H1 (cell line): ENCODE measurements around the gene RPSA. TPM values are rescaled to one million over a fixed set of nuclear protein-coding genes. Genes with fewer than 3 reads are reported as not detected.

Experiments used
- CTCF ChIA-PET: fragments of 300-600 bp; sonication (Branson Sonifier 250); formaldehyde crosslinking; loops from one replicate; lab custom pipeline; 2021; ENCODE audit not compliant: partially characterized antibody; lab: Charles Lee
- POLR2A ChIA-PET: fragments of 300-600 bp; sonication (Branson Sonifier 250); formaldehyde crosslinking; loops from one replicate; lab custom pipeline; 2021; ENCODE audit warnings: inconsistent platforms; ENCODE audit not compliant: partially characterized antibody; lab: Charles Lee
- DNase-seq, 2 experiments: peaks; one replicate each; pipeline versions ENCODE4 v3.0.0 to v3.0.0-alpha.2; 2010 to 2022; ENCODE audit warnings: low spot score in 2 of 2, low read depth in 1 of 2, mixed read lengths in 1 of 2
- FAIRE-seq: peaks from 2 replicates; lab custom pipeline; 2011; peaks lifted over from hg19 to GRCh38; lab: Jason Lieb, UNC
- H2AFZ ChIP-seq: 2 replicates; pipeline ENCODE4 v1.8.1; 2012; ENCODE audit warnings: low read length, inconsistent platforms
- H2AK5ac ChIP-seq: 2 replicates; pipeline ENCODE4 v1.6.1; 2013; ENCODE audit warnings: low read depth, low read length
- H2BK120ac ChIP-seq: replicated peaks from 2 replicates; pipeline ENCODE3; 2013; ENCODE audit warnings: low read depth, low read length, inconsistent platforms
- H2BK12ac ChIP-seq: 2 replicates; pipeline ENCODE4 v1.6.1; 2013; ENCODE audit warnings: low read depth, low read length
- H2BK15ac ChIP-seq: 2 replicates; pipeline ENCODE4 v1.6.1; 2013; ENCODE audit warnings: low read length
- H2BK20ac ChIP-seq: 2 replicates; pipeline ENCODE4 v1.6.1; 2013; ENCODE audit warnings: low read length
- H2BK5ac ChIP-seq: 2 replicates; pipeline ENCODE4 v1.6.1; 2013; ENCODE audit warnings: low read depth, low read length
- H3K14ac ChIP-seq: 2 replicates; pipeline ENCODE4 v1.6.1; 2013; ENCODE audit warnings: inconsistent platforms; ENCODE audit not compliant: insufficient read length
- H3K18ac ChIP-seq: 2 replicates; pipeline ENCODE4 v1.6.1; 2013; ENCODE audit warnings: low read length; ENCODE audit errors: extremely low read depth
- H3K23ac ChIP-seq: 2 replicates; pipeline ENCODE4 v1.6.1; 2013; ENCODE audit warnings: inconsistent platforms; ENCODE audit not compliant: insufficient read length
- H3K23me2 ChIP-seq: 2 replicates; pipeline ENCODE4 v1.6.1; 2013; ENCODE audit warnings: low read depth, low read length
- H3K27ac ChIP-seq: 2 replicates; pipeline ENCODE4 v1.6.1; 2011; ENCODE audit warnings: low read depth, low read length, inconsistent platforms
- H3K27me3 ChIP-seq, 4 experiments: replicated peaks in 1 of 4; 1 replicate in 1 of 4; 2 replicates in 3 of 4; pipeline versions ENCODE4 v1.6.1 to v1.8.1; 2011 to 2013; ENCODE audit warnings: low read length in 3 of 4, mild to moderate bottlenecking in 3 of 4, inconsistent platforms in 2 of 4, mixed read lengths in 2 of 4, moderate library complexity in 1 of 4; ENCODE audit not compliant: control insufficient read depth in 3 of 4, insufficient read depth in 3 of 4; ENCODE audit errors: extremely low read depth in 1 of 4
- H3K36me3 ChIP-seq, 4 experiments: 2 replicates each; pipeline versions ENCODE4 v1.6.1 to v1.8.1; 2011 to 2013; ENCODE audit warnings: mild to moderate bottlenecking in 4 of 4, low read length in 3 of 4, moderate library complexity in 2 of 4, control low read depth in 1 of 4, inconsistent platforms in 1 of 4; ENCODE audit not compliant: insufficient read depth in 4 of 4, control insufficient read depth in 2 of 4
- H3K4ac ChIP-seq: replicated peaks from 2 replicates; pipeline ENCODE3; 2013; ENCODE audit warnings: low read length, low read depth, mixed read lengths, inconsistent platforms; ENCODE audit not compliant: insufficient read length
- H3K4me1 ChIP-seq, 4 experiments: replicated peaks in 1 of 4; 1 replicate in 1 of 4; 2 replicates in 3 of 4; pipeline versions ENCODE4 v1.6.1 to v1.8.1; 2011 to 2013; ENCODE audit warnings: low read length in 3 of 4, inconsistent platforms in 2 of 4, mixed read lengths in 1 of 4; ENCODE audit not compliant: insufficient read depth in 4 of 4, control insufficient read depth in 3 of 4
- H3K4me2 ChIP-seq, 2 experiments: 2 replicates each; pipeline versions ENCODE4 v1.6.1 to v1.8.1; 2011 to 2013; ENCODE audit warnings: low read depth in 2 of 2, low read length in 2 of 2, control low read depth in 1 of 2, inconsistent platforms in 1 of 2, mild to moderate bottlenecking in 1 of 2; ENCODE audit not compliant: insufficient read depth in 1 of 2
- H3K4me3 ChIP-seq, 4 experiments: fragments of 200-600, 300-600 bp in 1 of 4; sonication (generic), shearing (Covaris generic), sonication (Bioruptor Twin) in 1 of 4; 2 replicates each; pipeline versions ENCODE4 v1.5.1 to v1.8.1; 2011 to 2016; ENCODE audit warnings: low read length in 4 of 4, low read depth in 3 of 4, control low read depth in 2 of 4, inconsistent platforms in 2 of 4, mild to moderate bottlenecking in 2 of 4, mixed read lengths in 1 of 4, moderate library complexity in 1 of 4; ENCODE audit not compliant: insufficient read depth in 2 of 4; ENCODE audit errors: extremely low read depth in 1 of 4
- H3K56ac ChIP-seq: replicated peaks from 2 replicates; pipeline ENCODE3; 2013; ENCODE audit warnings: low read depth, mild to moderate bottlenecking, mixed read lengths, low read length, inconsistent platforms; ENCODE audit not compliant: insufficient read length
- H3K79me1 ChIP-seq: 2 replicates; pipeline ENCODE4 v1.6.1; 2013; ENCODE audit warnings: low read depth, low read length, control low read depth
- H3K79me2 ChIP-seq, 2 experiments: 2 replicates each; pipeline versions ENCODE4 v1.6.1 to v1.8.1; 2012 to 2013; ENCODE audit warnings: low read length in 2 of 2, mild to moderate bottlenecking in 2 of 2, inconsistent platforms in 1 of 2; ENCODE audit not compliant: insufficient read depth in 2 of 2, control insufficient read depth in 1 of 2
- H3K9ac ChIP-seq, 4 experiments: replicated peaks in 1 of 4; 1 replicate in 1 of 4; 2 replicates in 3 of 4; pipeline versions ENCODE4 v1.6.1 to v1.8.1; 2011 to 2013; ENCODE audit warnings: low read depth in 3 of 4, low read length in 3 of 4, control low read depth in 2 of 4, mild to moderate bottlenecking in 2 of 4, moderate library complexity in 2 of 4, inconsistent platforms in 1 of 4; ENCODE audit errors: extremely low read depth in 1 of 4
- H3K9me3 ChIP-seq, 2 experiments: 2 replicates each; pipeline versions ENCODE4 v1.6.1 to v1.8.1; 2012 to 2013; ENCODE audit warnings: mild to moderate bottlenecking in 2 of 2, moderate library complexity in 2 of 2, control low read depth in 1 of 2, inconsistent platforms in 1 of 2, low read depth in 1 of 2, low read length in 1 of 2, mixed read lengths in 1 of 2; ENCODE audit not compliant: insufficient read depth in 2 of 2
- H4K20me1 ChIP-seq, 2 experiments: replicated peaks in 1 of 2; 2 replicates each; pipeline versions ENCODE3 to v1.8.1; 2011 to 2013; ENCODE audit warnings: inconsistent platforms in 2 of 2, low read length in 2 of 2, mild to moderate bottlenecking in 1 of 2; ENCODE audit not compliant: insufficient read depth in 2 of 2, control insufficient read depth in 1 of 2
- H4K5ac ChIP-seq: 2 replicates; pipeline ENCODE4 v1.6.1; 2013; ENCODE audit warnings: low read length, low read depth, mixed read lengths, inconsistent platforms; ENCODE audit not compliant: insufficient read length
- H4K8ac ChIP-seq: 2 replicates; pipeline ENCODE4 v1.8.0; 2013; ENCODE audit warnings: mild to moderate bottlenecking, moderate library complexity, low read length, inconsistent platforms; ENCODE audit not compliant: insufficient read depth; ENCODE audit errors: extremely low read depth
- H4K91ac ChIP-seq: replicated peaks from 2 replicates; pipeline ENCODE3; 2013; ENCODE audit warnings: low read length, mixed read lengths, inconsistent platforms; ENCODE audit not compliant: insufficient read length
- CREB1 ChIP-seq: IDR thresholded peaks from 2 replicates; pipeline ENCODE4 v1.6.1; 2012; ENCODE audit warnings: inconsistent platforms
- EGR1 ChIP-seq: IDR thresholded peaks from 2 replicates; pipeline ENCODE4 v1.6.1; 2011; ENCODE audit warnings: low read depth, low read length, borderline replicate concordance
- KDM1A ChIP-seq: fragments of 200-600, 300-600 bp; sonication (generic); IDR thresholded peaks from 2 replicates; pipeline ENCODE4 v1.7.1; 2016; ENCODE audit warnings: mild to moderate bottlenecking, low read length, borderline replicate concordance
- POLR2A ChIP-seq, 2 experiments: IDR thresholded peaks; 1 replicate in 1 of 2; 2 replicates in 1 of 2; pipeline ENCODE4 v1.6.1; 2011; ENCODE audit warnings: low read depth in 2 of 2, low read length in 2 of 2, mild to moderate bottlenecking in 2 of 2; ENCODE audit errors: control extremely low read depth in 1 of 2
- POLR2AphosphoS5 ChIP-seq: IDR thresholded peaks from 2 replicates; pipeline ENCODE4 v1.6.1; 2011; ENCODE audit warnings: low read depth, low read length
- TEAD4 ChIP-seq: IDR thresholded peaks from 2 replicates; pipeline ENCODE4 v1.6.1; 2012; ENCODE audit warnings: low read depth, low read length, inconsistent platforms, mixed read lengths
- USF2 ChIP-seq: IDR thresholded peaks from 2 replicates; pipeline ENCODE4 v1.6.1; 2011; ENCODE audit warnings: low read length, improper control_type of control experiment
- WGBS, 2 experiments: shearing (Covaris generic) in 1 of 2; methylation state at CpG; one replicate each; pipeline versions ENCODE4 v1.1.6 to v1.1.7; 2013 to 2015; ENCODE audit warnings: low lambda C conversion rate in 2 of 2, mixed read lengths in 2 of 2, inconsistent platforms in 1 of 2, low coverage in 1 of 2, missing lambda C conversion rate in 1 of 2; ENCODE audit not compliant: insufficient replicate concordance in 2 of 2, insufficient coverage in 1 of 2, insufficient read length in 1 of 2; ENCODE audit errors: extremely low coverage in 1 of 2, missing lambda C conversion rate in 1 of 2; 5-methylcytosine and 5-hydroxymethylcytosine counted together
- polyA plus RNA-seq, 7 experiments: library from polyadenylated mRNA; depleted of rRNA in 3 of 7; stranded (reverse) in 5 of 7; unstranded in 2 of 7; fragments of >200 nt in 5 of 7; fragments of 200-250 nt in 2 of 7; gene quantifications; 1 replicate in 5 of 7; 2 replicates in 1 of 7; 4 replicates in 1 of 7; pipeline versions ENCODE4 v1.2.1 to v1.2.3, GENCODE V29; 2011 to 2013; ENCODE audit warnings: missing spikeins in 2 of 7, mixed read lengths in 2 of 7
- total RNA-seq: library from RNA; stranded (reverse); fragmentation: NEBNext Ultra II Directional; extraction: Animal tissue kit (Norgen Biotek cat#: 25700); gene quantifications from 2 replicates; pipeline ENCODE4 v1.2.1, GENCODE V29; 2021

The RPSA gene
- total and polyA plus RNA-seq, 2 of the 8 experiments (the other 6 are each of a cell fraction or from before 2014, with no cell fraction given), result 2,661 to 7,468 TPM

GRCh38 chr3:39413691-39414420, 7.3 kb downstream of the RPSA start:
- Histone ChIP-seq H3K4ac (no peak overlapping the region), H3K27ac (no peak overlapping the region), H2BK5ac (no peak overlapping the region), H3K79me1 (no peaks in the 10 kb centered on the region), H3K4me3 (no peak overlapping the region), H4K8ac (no peak overlapping the region), H4K91ac (no peak overlapping the region), H2AFZ (no peak overlapping the region), H3K4me1 (no peaks in the 10 kb centered on the region; a peak in 3 of 7 replicates), H3K23ac (no peak overlapping the region), H4K5ac (no peak overlapping the region), H3K56ac (no peak overlapping the region), H3K4me2 (no peak overlapping the region), H3K9me3 (no peaks in the 10 kb centered on the region), H2AK5ac (no peak overlapping the region), H2BK12ac (no peak overlapping the region), H3K36me3 (peaks cover 28 to 59% (median 46%) of the 10 kb centered on the region in 4 experiments), H2BK15ac (no peak overlapping the region), H3K27me3 (no peaks in the 10 kb centered on the region), H3K79me2 (peaks cover 0 to 15% of the 10 kb centered on the region in 2 experiments; a peak in 2 of 4 replicates), H2BK120ac (no peak overlapping the region), H3K9ac (no peak overlapping the region), H4K20me1 (peaks cover 16 to 17% of the 10 kb centered on the region in 2 experiments), H3K14ac (no peak overlapping the region), H3K23me2 (no peaks in the 10 kb centered on the region), H2BK20ac (no peak overlapping the region), H3K18ac (no peak overlapping the region)
- ChIA-PET POLR2A (interaction anchor here (0.6 to 18.6 kb wide), 21 partner anchors 8 to 896 kb away, joined by 3 to 771 read pairs (median 4); partner anchors contain the start of genes EIF1B, RPSA and SLC25A38), CTCF (interaction anchor here (0.5 to 2.7 kb wide), 8 partner anchors 17 to 197 kb away, joined by 3 to 12 read pairs (median 3); no protein-coding TSS in a partner anchor)
- peak in 1 of 2 experiments; percentile 92; a peak in 2 of 3 replicates for TF ChIP-seq POLR2A (IDR thresholded peaks at IDR 0.05; ENCODE audit: control extremely low read depth in 1 of 2, low read depth in 2 of 2, low read length in 2 of 2)
- peak; percentile 96 for TF ChIP-seq POLR2AphosphoS5
- no peak for TF ChIP-seq KDM1A
- no peak for TF ChIP-seq CREB1
- 0 out of 2 replicates have a peak, but pooled peaks have one; percentile 2 for TF ChIP-seq USF2
- TF ChIP-seq EGR1, result 0 out of 2 replicates have a peak, but pooled peaks have one; percentile 4
- TF ChIP-seq TEAD4, result no peak
- no peak for DNase-seq
- FAIRE-seq, result no peak
- 94% methylated on average over 6 of the region's 6 CpGs; no CpG with 5 or more reads in 1 of the 2 experiments for WGBS, 2 experiments
